GM12874 (cell line): Measurements from ENCODE around the gene DRG1.

Experiments used
- TF ChIP-seq, protein P1 (sequence below): IDR thresholded peaks from 2 replicates; pipeline ENCODE4 v1.5.1; 2011; ENCODE audit warnings: low read depth, mild to moderate bottlenecking, control low read depth, low read length, moderate library complexity; ENCODE audit not compliant: insufficient read depth

DRG1 gene

GRCh38 chr22:31461699-31462098, 62.3 kb downstream of the DRG1 start:
- TF ChIP-seq, protein P1, sequence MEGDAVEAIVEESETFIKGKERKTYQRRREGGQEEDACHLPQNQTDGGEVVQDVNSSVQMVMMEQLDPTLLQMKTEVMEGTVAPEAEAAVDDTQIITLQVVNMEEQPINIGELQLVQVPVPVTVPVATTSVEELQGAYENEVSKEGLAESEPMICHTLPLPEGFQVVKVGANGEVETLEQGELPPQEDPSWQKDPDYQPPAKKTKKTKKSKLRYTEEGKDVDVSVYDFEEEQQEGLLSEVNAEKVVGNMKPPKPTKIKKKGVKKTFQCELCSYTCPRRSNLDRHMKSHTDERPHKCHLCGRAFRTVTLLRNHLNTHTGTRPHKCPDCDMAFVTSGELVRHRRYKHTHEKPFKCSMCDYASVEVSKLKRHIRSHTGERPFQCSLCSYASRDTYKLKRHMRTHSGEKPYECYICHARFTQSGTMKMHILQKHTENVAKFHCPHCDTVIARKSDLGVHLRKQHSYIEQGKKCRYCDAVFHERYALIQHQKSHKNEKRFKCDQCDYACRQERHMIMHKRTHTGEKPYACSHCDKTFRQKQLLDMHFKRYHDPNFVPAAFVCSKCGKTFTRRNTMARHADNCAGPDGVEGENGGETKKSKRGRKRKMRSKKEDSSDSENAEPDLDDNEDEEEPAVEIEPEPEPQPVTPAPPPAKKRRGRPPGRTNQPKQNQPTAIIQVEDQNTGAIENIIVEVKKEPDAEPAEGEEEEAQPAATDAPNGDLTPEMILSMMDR: no peak

DNA sequence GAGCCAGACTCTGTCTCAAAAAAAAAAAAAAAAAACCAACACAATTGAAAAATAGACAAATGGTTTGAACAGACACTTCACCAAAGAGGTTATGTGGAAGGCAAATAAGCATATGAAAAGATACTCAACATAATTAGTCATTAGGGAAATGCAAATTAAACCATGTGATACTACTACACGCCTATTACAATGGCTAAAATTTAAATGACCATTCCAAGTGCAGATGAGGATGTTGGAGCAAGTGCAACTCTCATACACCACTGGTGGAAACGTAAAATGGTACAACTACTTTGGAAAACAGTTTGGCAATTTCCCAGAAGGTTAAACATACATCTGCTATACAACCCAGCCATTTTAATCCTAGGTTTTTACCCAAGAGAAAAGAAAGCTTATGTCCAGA, 65.9 kb downstream of the DRG1 start:
- TF ChIP-seq, protein P1: no peak

GRCh38 chr22:31474743-31475142, 75.3 kb downstream of the DRG1 start:
- TF ChIP-seq, protein P1: no peak

DNA sequence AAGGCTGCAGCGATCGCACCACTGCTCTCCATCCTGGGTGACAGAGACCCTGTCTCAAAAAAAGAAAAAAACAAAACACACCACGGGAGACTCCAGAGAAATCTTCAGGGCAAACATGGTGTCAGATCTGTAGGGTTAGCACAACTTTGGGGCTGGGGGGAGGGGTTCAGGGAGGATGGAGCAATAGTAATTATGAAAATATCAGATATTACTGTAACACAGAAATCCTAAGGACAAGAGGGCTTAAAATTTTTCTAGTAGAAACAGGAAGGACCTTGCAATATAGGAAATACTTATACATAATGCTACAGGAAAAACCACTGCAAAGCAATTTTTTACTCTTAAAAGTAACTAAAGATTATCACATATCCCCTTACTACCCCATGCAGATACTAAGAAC, 76.4 kb downstream of the DRG1 start:
- TF ChIP-seq, protein P1: no peak

DNA sequence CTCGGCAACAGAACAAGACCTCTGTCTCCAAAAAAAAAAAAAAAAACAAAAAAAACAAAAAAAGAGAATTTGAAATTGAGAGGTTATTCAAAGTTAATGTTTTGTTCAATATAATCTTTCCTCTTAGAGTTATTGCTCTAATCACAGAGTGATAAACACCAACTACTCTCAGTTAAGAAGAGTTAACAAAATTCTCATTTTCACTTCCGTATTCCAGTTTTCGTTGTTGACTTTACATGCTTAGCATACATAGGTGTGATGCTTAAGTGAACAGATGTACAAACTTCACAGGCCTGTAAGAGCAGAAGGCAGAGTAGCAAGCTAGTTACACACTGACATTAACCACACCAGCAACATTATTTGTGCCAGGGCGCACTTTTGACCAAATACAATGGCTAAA, 77.9 kb downstream of the DRG1 start:
- TF ChIP-seq, protein P1: no peak

DNA sequence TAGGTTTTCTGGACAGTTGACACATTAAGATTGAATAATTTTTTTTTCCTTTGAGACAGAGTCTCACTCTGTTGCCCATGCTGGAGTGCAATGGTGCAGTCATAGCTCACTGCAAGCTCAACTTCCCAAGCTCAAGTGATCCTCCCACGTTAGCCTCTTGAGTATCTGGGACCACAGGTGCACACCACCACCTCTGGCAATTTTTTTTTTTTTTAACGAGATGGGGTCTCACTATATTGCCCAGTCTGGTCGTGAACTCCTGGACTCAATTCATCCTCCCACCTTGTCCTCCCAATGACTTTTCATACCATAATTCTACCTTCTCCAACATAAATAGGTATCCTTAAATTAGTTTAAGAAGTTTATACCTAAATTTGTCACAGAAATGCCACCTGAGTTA, 81.7 kb downstream of the DRG1 start:
- TF ChIP-seq, protein P1: no peak
